ENCODE data around the gene SMARCC2. TPM values are rescaled to one million over a fixed set of nuclear protein-coding genes. Genes with fewer than 3 reads are reported as not detected.
"Not testable (repeated sequence)": the region's sequence is repeated elsewhere in the genome, so short reads cannot be mapped to it uniquely, and the experiment has no call there.

Gene SMARCC2
- total RNA-seq, 1 donor from 2014 or later, result 33.7 TPM

DNA sequence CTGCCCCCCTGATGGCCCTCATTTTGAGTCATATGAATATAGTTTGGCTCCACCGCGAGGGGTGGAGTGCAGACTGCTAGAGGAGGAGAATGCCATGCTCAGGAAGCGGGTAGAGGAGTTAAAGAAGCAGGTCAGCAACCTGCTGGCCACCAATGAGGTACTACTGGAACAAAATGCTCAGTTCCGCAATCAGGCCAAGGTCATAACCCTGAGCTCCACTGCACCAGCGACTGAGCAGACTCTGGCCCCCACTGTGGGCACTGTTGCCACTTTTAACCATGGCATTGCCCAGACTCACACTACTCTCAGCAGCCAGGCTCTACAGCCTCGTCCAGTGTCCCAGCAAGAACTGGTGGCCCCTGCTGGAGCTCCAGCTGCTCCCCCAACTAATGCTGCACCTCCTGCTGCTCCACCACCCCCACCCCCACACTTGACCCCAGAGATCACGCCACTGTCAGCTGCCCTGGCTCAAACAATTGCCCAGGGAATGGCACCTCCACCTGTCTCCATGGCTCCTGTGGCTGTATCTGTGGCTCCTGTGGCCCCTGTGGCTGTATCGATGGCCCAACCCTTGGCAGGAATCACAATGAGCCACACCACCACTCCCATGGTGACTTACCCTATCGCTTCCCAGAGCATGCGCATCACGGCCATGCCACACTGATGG, 67.9 kb downstream of the SMARCC2 start:
- Histone ChIP-seq H3K4me3 (ENCODE audit: low read depth, low read length) (no peak overlapping the region), H3K27me3 (ENCODE audit: control insufficient read depth, insufficient read depth, low read length) (no peaks in the 10 kb centered on the region), H3K36me3 (ENCODE audit: control insufficient read depth, insufficient read depth, low read length) (peaks cover 2% of the 10 kb centered on the region)
- DNase-seq (ENCODE audit: low read depth), result no peak
- TF ChIP-seq, protein P1, sequence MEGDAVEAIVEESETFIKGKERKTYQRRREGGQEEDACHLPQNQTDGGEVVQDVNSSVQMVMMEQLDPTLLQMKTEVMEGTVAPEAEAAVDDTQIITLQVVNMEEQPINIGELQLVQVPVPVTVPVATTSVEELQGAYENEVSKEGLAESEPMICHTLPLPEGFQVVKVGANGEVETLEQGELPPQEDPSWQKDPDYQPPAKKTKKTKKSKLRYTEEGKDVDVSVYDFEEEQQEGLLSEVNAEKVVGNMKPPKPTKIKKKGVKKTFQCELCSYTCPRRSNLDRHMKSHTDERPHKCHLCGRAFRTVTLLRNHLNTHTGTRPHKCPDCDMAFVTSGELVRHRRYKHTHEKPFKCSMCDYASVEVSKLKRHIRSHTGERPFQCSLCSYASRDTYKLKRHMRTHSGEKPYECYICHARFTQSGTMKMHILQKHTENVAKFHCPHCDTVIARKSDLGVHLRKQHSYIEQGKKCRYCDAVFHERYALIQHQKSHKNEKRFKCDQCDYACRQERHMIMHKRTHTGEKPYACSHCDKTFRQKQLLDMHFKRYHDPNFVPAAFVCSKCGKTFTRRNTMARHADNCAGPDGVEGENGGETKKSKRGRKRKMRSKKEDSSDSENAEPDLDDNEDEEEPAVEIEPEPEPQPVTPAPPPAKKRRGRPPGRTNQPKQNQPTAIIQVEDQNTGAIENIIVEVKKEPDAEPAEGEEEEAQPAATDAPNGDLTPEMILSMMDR (IDR thresholded peaks at IDR 0.05; ENCODE audit: insufficient read depth, low read length, poor library complexity, severe bottlenecking), result no peak

DNA sequence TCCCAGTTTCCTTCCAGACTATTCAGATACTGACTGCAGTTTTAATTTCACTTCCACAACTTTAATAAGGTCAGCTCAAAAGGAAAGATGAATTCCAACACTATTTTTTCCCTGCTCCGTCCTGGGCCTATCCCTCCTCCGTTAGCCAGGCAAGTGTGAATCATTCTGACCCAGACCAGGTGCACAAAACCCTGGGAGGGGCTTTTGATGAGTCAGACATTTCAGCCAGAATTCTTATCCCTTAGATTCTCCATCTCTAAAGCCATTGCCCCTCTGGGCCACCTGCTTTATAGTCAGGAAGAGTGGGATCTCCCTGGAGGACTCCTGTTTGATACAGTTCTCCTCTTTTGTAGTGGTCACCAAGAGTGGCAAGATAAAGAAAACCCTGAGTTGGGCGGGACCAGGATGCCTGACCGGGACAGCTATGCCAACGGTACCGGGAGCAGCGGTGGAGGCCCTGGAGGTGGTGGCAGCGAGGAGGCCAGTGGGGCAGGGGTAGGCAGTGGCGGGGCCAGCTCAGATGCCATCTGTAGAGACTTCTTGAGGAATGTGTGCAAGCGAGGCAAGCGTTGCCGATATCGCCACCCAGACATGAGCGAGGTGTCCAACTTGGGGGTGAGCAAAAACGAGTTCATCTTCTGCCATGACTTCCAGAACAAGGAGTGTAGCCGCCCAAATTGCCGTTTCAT, 69.0 kb downstream of the SMARCC2 start:
- TF ChIP-seq, protein P1 (IDR thresholded peaks at IDR 0.05; ENCODE audit: insufficient read depth, low read length, poor library complexity, severe bottlenecking), result no peak
- Histone ChIP-seq H3K4me3 (ENCODE audit: low read depth, low read length) (no peak overlapping the region), H3K27me3 (ENCODE audit: control insufficient read depth, insufficient read depth, low read length) (no peaks in the 10 kb centered on the region), H3K36me3 (ENCODE audit: control insufficient read depth, insufficient read depth, low read length) (peaks cover 2% of the 10 kb centered on the region)
- no peak for DNase-seq (ENCODE audit: low read depth)

DNA sequence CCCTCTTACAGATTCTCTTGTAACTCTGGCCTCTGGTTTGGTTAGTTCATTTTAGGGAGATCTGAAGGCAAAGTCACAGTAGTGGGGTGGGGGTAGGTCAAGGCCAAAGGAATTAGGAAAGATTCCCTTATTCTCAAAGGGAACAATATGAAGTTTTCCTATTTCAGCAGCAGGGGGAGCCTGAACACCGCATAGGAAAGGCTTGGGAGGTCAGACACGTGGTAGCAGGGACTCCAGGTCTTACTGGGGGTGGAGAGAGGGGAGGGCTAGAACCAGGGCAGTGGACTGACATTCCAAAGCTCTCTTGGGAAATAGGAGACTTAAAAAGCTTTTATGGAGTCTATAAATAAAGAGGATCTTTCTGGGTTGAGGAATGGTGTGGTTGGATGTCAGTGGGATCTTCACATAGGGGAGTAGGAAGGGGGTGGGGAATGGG, 69.9 kb downstream of the SMARCC2 start:
- DNase-seq (ENCODE audit: low read depth), result peak; percentile 79
- TF ChIP-seq, protein P1 (IDR thresholded peaks at IDR 0.05; ENCODE audit: insufficient read depth, low read length, poor library complexity, severe bottlenecking), result peak; percentile 82
- Histone ChIP-seq H3K27me3 (ENCODE audit: control insufficient read depth, insufficient read depth, low read length) (no peaks in the 10 kb centered on the region), H3K36me3 (ENCODE audit: control insufficient read depth, insufficient read depth, low read length) (peaks cover 2% of the 10 kb centered on the region), H3K4me3 (ENCODE audit: low read depth, low read length) (no peak overlapping the region)

DNA sequence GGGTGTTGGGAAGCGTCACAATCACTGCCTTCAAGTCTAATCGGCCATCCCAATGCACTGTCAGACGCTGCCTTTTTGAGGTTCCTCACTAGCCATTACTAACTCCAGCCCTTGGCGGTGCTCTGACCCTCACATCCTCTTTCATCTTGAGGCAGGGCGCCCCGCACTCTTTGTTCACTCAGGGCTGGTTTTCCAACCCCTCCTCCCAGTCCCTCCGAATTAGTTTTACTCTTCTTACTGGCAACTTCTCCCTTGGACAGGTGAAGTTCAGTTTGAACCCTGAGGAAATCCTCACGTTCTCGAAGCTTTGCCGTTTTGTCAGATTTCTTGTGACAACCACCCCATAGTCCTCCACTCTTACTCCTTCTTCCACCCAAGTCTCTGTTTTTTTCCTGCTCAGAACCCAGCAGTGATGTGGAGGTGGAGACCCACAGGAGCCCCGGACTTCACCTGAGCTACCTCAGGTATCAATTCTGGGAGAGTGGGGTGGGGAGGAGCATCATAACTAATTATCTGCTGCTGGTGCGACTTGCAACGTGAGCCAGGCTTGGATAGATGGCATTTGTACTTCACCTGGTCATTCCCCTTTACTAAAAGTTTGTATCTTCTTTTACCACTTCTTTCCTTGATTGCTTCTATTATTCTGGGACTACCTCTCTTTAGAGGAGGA, 70.5 kb downstream of the SMARCC2 start:
- TF ChIP-seq, protein P1 (IDR thresholded peaks at IDR 0.05; ENCODE audit: insufficient read depth, low read length, poor library complexity, severe bottlenecking), result no peak
- peak overlapping the region; percentile 70 for H3K4me3 ChIP-seq (ENCODE audit: low read depth, low read length)

DNA sequence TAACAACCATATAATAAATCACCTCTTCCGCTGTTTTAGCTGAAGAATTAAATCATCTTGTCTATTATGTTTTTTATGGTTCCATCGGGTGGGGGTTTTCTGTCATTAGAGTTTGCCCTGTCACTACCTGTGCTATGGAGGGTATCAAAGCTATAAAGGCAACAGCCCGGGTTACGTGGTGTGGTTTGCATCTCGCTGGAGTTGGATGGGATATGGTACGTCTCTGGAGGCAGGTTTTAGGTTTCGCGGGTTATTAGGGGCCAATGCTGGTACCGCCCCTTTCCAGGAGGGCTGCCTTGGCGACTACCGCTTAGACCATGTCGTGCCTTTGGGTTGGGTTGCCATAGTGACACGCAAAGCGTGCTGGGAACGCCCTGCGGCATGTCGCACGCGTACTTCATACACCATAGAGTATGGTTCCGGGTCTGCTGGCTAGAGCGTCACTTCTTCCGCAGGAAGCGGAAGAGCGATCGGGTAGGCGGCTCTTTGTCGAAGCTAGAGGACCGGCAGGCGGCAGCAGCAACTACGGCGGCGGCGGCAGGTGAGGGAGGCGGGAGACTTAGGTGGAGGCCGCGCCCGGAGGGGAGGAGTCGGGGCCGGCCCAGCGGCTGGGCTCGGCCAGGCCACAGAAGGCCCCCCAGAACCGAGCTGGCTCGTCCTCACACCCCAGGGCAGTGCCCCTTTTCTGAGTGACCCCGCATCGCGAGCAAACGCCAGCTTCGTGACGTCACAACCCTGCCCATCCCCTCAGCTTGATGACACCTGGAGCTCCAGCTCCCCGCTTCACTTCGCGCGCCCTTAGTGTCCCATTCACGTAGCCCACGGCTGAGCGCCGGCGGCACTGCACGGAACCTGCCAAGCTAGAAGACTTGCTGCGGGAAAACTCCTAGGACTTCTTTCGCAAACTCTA, 71.2 kb downstream of the SMARCC2 start, which contains the start of gene ZC3H10:
Gene ZC3H10 (plus strand): TSS at position 489 of the 910 bp plus-strand sequence. CDS start 2,297 bp downstream, outside the sequence.
- no peaks in the 10 kb centered on the region for H3K27me3 ChIP-seq (ENCODE audit: control insufficient read depth, insufficient read depth, low read length)
- TF ChIP-seq, protein P1 (IDR thresholded peaks at IDR 0.05; ENCODE audit: insufficient read depth, low read length, poor library complexity, severe bottlenecking), result peak; percentile 54
- H3K36me3 ChIP-seq (ENCODE audit: control insufficient read depth, insufficient read depth, low read length), result peaks cover 2% of the 10 kb centered on the region
- peak within 1 kb of the TSS; percentile 74 for H3K4me3 ChIP-seq (ENCODE audit: low read depth, low read length)
- peak; percentile 97 for DNase-seq (ENCODE audit: low read depth)

More for the DNA sequence above, 70.5 kb downstream of the SMARCC2 start:
- H3K27me3 ChIP-seq (ENCODE audit: control insufficient read depth, insufficient read depth, low read length), result no peaks in the 10 kb centered on the region
- DNase-seq (ENCODE audit: low read depth), result no peak
- H3K36me3 ChIP-seq (ENCODE audit: control insufficient read depth, insufficient read depth, low read length), result peaks cover 2% of the 10 kb centered on the region

DNA sequence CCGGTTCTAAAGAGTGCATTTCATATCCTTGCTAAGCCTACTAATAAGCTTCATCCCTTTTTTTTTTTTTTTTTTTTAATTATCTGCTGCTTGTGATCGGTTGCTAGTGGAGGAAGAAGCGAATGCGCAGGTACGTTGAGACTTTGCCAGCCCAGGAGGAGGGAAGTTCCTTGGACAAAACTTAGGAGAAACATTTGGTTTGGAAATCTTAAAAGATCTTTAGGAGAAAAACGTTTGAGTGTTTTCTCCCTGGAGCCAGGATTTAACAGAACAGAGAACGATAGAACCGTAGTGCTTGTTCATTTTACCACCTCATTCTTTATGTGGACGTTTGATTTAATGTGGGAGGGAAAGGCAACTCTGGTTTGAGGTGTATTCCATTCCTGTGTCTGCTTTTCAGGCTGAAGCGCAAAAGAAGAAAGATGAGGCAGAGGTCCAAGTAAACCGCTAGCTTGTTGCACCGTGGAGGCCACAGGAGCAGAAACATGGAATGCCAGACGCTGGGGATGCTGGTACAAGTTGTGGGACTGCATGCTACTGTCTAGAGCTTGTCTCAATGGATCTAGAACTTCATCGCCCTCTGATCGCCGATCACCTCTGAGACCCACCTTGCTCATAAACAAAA, 72.1 kb downstream of the SMARCC2 start:
- H3K36me3 ChIP-seq (ENCODE audit: control insufficient read depth, insufficient read depth, low read length); H3K27me3 ChIP-seq (ENCODE audit: control insufficient read depth, insufficient read depth, low read length); DNase-seq (ENCODE audit: low read depth): not testable (repeated sequence)
- peak overlapping the region; percentile 74 for H3K4me3 ChIP-seq (ENCODE audit: low read depth, low read length)
